Activated effector memory CD4-positive, alpha-beta T cell treated with anti-CD3 and anti-CD28 coated beads, Interleukin-2, amount 50 U/mL, for 16 hours (primary cell): ENCODE data around the gene TMEM14B.
A peak's percentile ranks its signal among the peaks of the same experiment; 100 is the strongest.
"Not testable (repeated sequence)": the region's sequence is repeated elsewhere in the genome, so short reads cannot be mapped to it uniquely, and the experiment has no call there.

Experiments used
- DNase-seq: peaks from one replicate; pipeline ENCODE4 v3.0.0-alpha.2; 2020

The TMEM14B gene

GRCh38 chr6:10747251-10747972 lies at the start of gene TMEM14B:
Gene TMEM14B, plus strand, starts transcription at chr6:10747805. Its CDS starts 1,441 bp downstream, at chr6:10749246.
- peak; percentile 100 for DNase-seq

GRCh38 chr6:10713962-10714361 lies 33.6 kb upstream of the TMEM14B start:
- no peak for DNase-seq

GRCh38 chr6:10719296-10719963 lies 28.2 kb upstream of the TMEM14B start:
- peak; percentile 68 for DNase-seq

- no peak for DNase-seq
Measured at GRCh38 chr6:10719964-10720264, 27.7 kb upstream of the TMEM14B start.

- DNase-seq, result peak; percentile 87
Measured at GRCh38 chr6:10720265-10720959, 27.2 kb upstream of the TMEM14B start.

GRCh38 chr6:10720960-10721849 lies 26.4 kb upstream of the TMEM14B start:
- not testable (repeated sequence) for DNase-seq

- no peak for DNase-seq
Measured at GRCh38 chr6:10721850-10722569, 25.6 kb upstream of the TMEM14B start.

- DNase-seq, result no peak
Measured at GRCh38 chr6:10722570-10722819, 25.1 kb upstream of the TMEM14B start.

- DNase-seq, result peak; percentile 94
Measured at GRCh38 chr6:10722820-10723566, 24.6 kb upstream of the TMEM14B start, which contains the start of gene TMEM14C. Gene TMEM14C, plus strand, starts transcription at chr6:10723070. Its CDS starts 1,544 bp downstream, at chr6:10724614.

GRCh38 chr6:10723567-10723881 lies 24.1 kb upstream of the TMEM14B start:
- DNase-seq, result no peak

- no peak for DNase-seq
Measured at GRCh38 chr6:10725044-10725443, 22.6 kb upstream of the TMEM14B start.

- no peak for DNase-seq
Measured at GRCh38 chr6:10725716-10726115, 21.9 kb upstream of the TMEM14B start.

GRCh38 chr6:10730254-10730653 lies 17.4 kb upstream of the TMEM14B start:
- DNase-seq, result no peak

- no peak for DNase-seq
Measured at GRCh38 chr6:10733151-10733715, 14.4 kb upstream of the TMEM14B start.

- DNase-seq, result no peak
Measured at GRCh38 chr6:10733863-10734262, 13.7 kb upstream of the TMEM14B start.

- no peak for DNase-seq
Measured at GRCh38 chr6:10736731-10737130, 10.9 kb upstream of the TMEM14B start.

GRCh38 chr6:10740061-10740460 lies 7.5 kb upstream of the TMEM14B start:
- DNase-seq, result no peak

GRCh38 chr6:10741643-10742042 lies 6.0 kb upstream of the TMEM14B start:
- DNase-seq, result not testable (repeated sequence)

GRCh38 chr6:10742251-10742650 lies 5.4 kb upstream of the TMEM14B start:
- no peak for DNase-seq

GRCh38 chr6:10743515-10743914 lies 4.1 kb upstream of the TMEM14B start:
- DNase-seq, result no peak

- DNase-seq, result no peak
Measured at GRCh38 chr6:10745116-10745515, 2.5 kb upstream of the TMEM14B start.

- DNase-seq, result no peak
Measured at GRCh38 chr6:10746915-10747250, 722 bp upstream of the TMEM14B start.
